ENCODE results near the gene SIRPB2. TPM values are rescaled to one million over a fixed set of nuclear protein-coding genes. Genes with fewer than 3 reads are reported as not detected.

The SIRPB2 gene
- not detected in 5 replicates for total RNA-seq (2022; extraction: Qiagen RNA extraction)

GRCh38 chr20:1491281-1491840 lies at the start of gene SIRPB2:
Gene SIRPB2, minus strand, starts transcription at chr20:1491420. Its CDS starts 61 bp downstream, at chr20:1491359.

GRCh38 chr20:1466211-1467081 lies 24.8 kb downstream of the SIRPB2 start, which contains the start of gene NSFL1C:
Gene NSFL1C, minus strand, starts transcription at chr20:1466849. Its CDS starts 25 bp downstream, at chr20:1466824.

Other genes with a start within 250 kb of the SIRPB2 start
- gene SNPH, start 225.1 kb downstream of the SIRPB2 start, total RNA-seq (2022; extraction: Qiagen RNA extraction) = 3.9 to 4.8 TPM (median 4.1 TPM) in 5 replicates
- 1.3 to 2.4 TPM (median 2.1 TPM) in 5 replicates for gene SDCBP2, start 162.3 kb downstream of the SIRPB2 start, total RNA-seq (2022; extraction: Qiagen RNA extraction)
- 512 to 542 TPM (median 533 TPM) in 5 replicates for gene FKBP1A, start 98.4 kb downstream of the SIRPB2 start, total RNA-seq (2022; extraction: Qiagen RNA extraction)
- 108 to 129 TPM (median 113 TPM) in 5 replicates for gene NSFL1C, start 24.6 kb downstream of the SIRPB2 start, total RNA-seq (2022; extraction: Qiagen RNA extraction)
- not detected in 5 replicates for gene SIRPD, start 66.3 kb upstream of the SIRPB2 start, total RNA-seq (2022; extraction: Qiagen RNA extraction)
- gene SIRPB1, start 128.6 kb upstream of the SIRPB2 start, total RNA-seq (2022; extraction: Qiagen RNA extraction) = 0.32 to 0.71 TPM (median 0.55 TPM) in 5 replicates
- not detected in 5 replicates for gene SIRPG, start 166.4 kb upstream of the SIRPB2 start, total RNA-seq (2022; extraction: Qiagen RNA extraction)